ENCODE data around the gene DOK7.

DOK7 gene

GRCh38 chr4:3499710-3500109 lies 36.6 kb downstream of the DOK7 start:
- H3K4me1 ChIP-seq (ENCODE audit: control insufficient read depth, insufficient read depth, low read length, unreplicated experiment): no peaks in the 10 kb centered on the region
- H2AFZ ChIP-seq (ENCODE audit: low read length, unreplicated experiment): no peak overlapping the region
- no peaks in the 10 kb centered on the region for H3K79me2 ChIP-seq (ENCODE audit: control insufficient read depth, insufficient read depth, low read length, unreplicated experiment)
- no peaks in the 10 kb centered on the region for H3K27me3 ChIP-seq (ENCODE audit: insufficient read depth, low read length)
- H3K27ac ChIP-seq (ENCODE audit: low read depth, low read length): no peak overlapping the region
- H3K4me3 ChIP-seq (ENCODE audit: low read depth, low read length): no peak overlapping the region
- H3K36me3 ChIP-seq (ENCODE audit: insufficient read depth, low read length): no peaks in the 10 kb centered on the region

DNA sequence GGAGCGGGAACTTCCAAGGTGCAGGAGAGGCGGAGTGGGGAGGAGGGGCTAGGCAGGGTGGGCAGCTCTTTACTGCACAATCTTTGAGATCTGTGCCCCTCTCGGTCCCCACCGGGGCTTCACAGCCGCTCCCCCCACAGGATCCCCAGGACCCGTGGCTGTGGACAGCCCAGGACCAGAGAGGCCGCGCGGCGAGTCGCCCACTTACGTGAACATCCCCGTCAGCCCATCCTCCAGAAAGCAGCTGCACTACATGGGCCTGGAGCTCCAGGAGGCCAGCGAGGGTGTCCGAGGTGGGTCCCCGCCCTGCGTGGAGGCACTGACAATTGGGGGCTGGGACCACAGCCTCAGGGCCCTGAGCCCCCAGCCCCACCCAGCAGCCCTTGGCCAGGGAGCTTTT lies 37.0 kb downstream of the DOK7 start:
- H3K27ac ChIP-seq (ENCODE audit: low read depth, low read length): no peak overlapping the region

DNA sequence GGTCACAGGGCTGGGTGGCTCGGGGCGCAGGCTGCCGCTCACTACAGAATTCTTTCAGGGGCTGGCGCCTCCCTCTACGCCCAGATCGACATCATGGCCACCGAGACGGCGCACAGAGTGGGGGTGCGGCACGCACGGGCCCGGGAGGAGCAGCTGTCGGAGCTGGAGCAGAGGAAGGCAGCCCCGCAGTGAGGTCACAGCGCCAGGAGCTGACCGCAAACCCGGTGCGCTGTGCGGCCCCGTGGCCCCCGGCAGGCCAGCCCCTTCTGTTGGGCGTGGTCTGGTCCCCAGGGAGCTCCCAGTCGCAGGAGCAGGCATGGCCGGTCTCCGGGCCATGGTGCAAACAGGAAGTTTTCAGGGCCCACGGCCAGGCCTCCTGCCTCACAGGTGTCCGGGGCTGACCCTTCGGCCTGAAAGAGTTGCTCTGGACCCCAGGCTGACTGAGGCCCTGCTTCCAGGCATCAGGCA lies 37.6 kb downstream of the DOK7 start:
- H2AFZ ChIP-seq (ENCODE audit: low read length, unreplicated experiment): no peak overlapping the region
- H3K27ac ChIP-seq (ENCODE audit: low read depth, low read length): no peak overlapping the region
- H3K4me1 ChIP-seq (ENCODE audit: control insufficient read depth, insufficient read depth, low read length, unreplicated experiment): no peaks in the 10 kb centered on the region
- no peak overlapping the region for H3K4me3 ChIP-seq (ENCODE audit: low read depth, low read length)
- H3K79me2 ChIP-seq (ENCODE audit: control insufficient read depth, insufficient read depth, low read length, unreplicated experiment): no peaks in the 10 kb centered on the region
- no peaks in the 10 kb centered on the region for H3K36me3 ChIP-seq (ENCODE audit: insufficient read depth, low read length)
- no peaks in the 10 kb centered on the region for H3K27me3 ChIP-seq (ENCODE audit: insufficient read depth, low read length)

More for the DNA sequence above, 37.0 kb downstream of the DOK7 start:
- Histone ChIP-seq H3K27me3 (ENCODE audit: insufficient read depth, low read length) (no peaks in the 10 kb centered on the region), H3K79me2 (ENCODE audit: control insufficient read depth, insufficient read depth, low read length, unreplicated experiment) (no peaks in the 10 kb centered on the region), H3K4me3 (ENCODE audit: low read depth, low read length) (no peak overlapping the region), H3K4me1 (ENCODE audit: control insufficient read depth, insufficient read depth, low read length, unreplicated experiment) (no peaks in the 10 kb centered on the region), H2AFZ (ENCODE audit: low read length, unreplicated experiment) (no peak overlapping the region), H3K36me3 (ENCODE audit: insufficient read depth, low read length) (no peaks in the 10 kb centered on the region)

DNA sequence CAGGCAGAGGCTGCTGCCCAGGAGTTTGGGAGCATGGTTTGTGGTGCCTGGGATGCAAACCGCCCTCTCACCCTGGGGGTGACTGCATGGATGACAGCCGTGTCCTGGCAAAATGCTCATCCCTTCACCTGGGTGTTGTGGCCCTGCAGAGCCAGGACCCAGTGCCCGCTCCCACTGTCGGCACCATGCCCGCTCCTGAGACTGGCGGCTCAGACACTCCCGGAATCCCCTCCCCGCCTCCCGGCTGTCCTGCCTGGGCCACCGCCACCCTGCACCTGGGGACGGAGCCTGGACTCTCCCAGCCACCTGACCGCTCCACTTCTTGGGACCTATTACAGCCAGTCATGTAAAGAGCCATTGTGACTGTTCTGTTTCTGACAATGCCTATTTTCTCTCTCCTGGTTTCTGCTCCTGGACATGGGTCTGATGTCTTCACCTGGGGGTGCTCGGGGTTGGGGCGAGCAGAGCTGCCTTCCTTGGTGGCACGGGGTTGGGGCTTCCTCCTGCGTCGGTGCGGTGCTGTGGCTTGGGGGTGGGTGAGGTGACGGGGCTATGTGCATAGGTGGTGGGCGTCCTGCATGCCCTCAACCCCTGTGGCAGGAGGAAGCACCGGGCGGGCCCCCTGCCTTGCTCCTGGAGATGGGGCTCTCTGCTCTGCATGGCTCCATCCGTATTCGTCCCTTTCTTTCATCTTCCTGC lies 38.2 kb downstream of the DOK7 start:
- Histone ChIP-seq H3K36me3 (ENCODE audit: insufficient read depth, low read length) (no peaks in the 10 kb centered on the region), H3K4me1 (ENCODE audit: control insufficient read depth, insufficient read depth, low read length, unreplicated experiment) (no peaks in the 10 kb centered on the region), H3K79me2 (ENCODE audit: control insufficient read depth, insufficient read depth, low read length, unreplicated experiment) (no peaks in the 10 kb centered on the region), H3K4me3 (ENCODE audit: low read depth, low read length) (no peak overlapping the region), H3K27ac (ENCODE audit: low read depth, low read length) (no peak overlapping the region), H2AFZ (ENCODE audit: low read length, unreplicated experiment) (no peak overlapping the region), H3K27me3 (ENCODE audit: insufficient read depth, low read length) (no peaks in the 10 kb centered on the region)

- no peaks in the 10 kb centered on the region for H3K27me3 ChIP-seq (ENCODE audit: insufficient read depth, low read length)
These were observed 38.8 kb downstream of the DOK7 start for GRCh38 chr4:3501825-3502425.

GRCh38 chr4:3502941-3503936 lies 40.1 kb downstream of the DOK7 start:
- no peaks in the 10 kb centered on the region for H3K4me1 ChIP-seq (ENCODE audit: control insufficient read depth, insufficient read depth, low read length, unreplicated experiment)
- H3K36me3 ChIP-seq (ENCODE audit: insufficient read depth, low read length): 0 out of 2 replicates have a peak, but pooled peaks cover under 1% of the 10 kb centered on the region

More at GRCh38 chr4:3501825-3502425, 38.8 kb downstream of the DOK7 start:
- Histone ChIP-seq H3K36me3 (ENCODE audit: insufficient read depth, low read length) (no peaks in the 10 kb centered on the region), H2AFZ (ENCODE audit: low read length, unreplicated experiment) (no peak overlapping the region), H3K79me2 (ENCODE audit: control insufficient read depth, insufficient read depth, low read length, unreplicated experiment) (no peaks in the 10 kb centered on the region), H3K27ac (ENCODE audit: low read depth, low read length) (no peak overlapping the region), H3K4me1 (ENCODE audit: control insufficient read depth, insufficient read depth, low read length, unreplicated experiment) (no peaks in the 10 kb centered on the region), H3K4me3 (ENCODE audit: low read depth, low read length) (no peak overlapping the region)

DNA sequence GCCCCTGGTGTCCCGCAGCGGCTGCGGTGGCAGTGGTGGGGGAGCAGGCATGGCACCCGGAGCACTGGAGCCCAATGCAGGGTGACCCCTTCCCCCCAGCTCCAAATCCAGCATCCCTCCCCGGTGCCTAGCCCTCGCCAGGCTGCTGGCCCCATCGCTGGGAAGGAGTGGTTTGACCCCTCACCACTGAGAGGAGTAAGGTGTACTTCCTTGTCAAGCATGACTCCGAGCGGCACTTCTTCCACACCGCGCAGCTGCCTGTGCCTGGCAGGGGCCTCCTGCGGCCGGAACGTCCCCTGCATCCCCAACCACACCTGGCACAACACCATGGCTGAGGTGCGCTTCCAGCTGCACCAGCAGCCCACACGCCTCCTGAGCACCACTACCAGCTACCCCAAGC lies 42.1 kb downstream of the DOK7 start:
- H3K4me3 ChIP-seq (ENCODE audit: low read depth, low read length): no peak overlapping the region
- H3K36me3 ChIP-seq (ENCODE audit: insufficient read depth, low read length): peaks cover 7% of the 10 kb centered on the region; the same call in 1 of the 2 replicates
- no peak overlapping the region for H2AFZ ChIP-seq (ENCODE audit: low read length, unreplicated experiment)

More at GRCh38 chr4:3502941-3503936, 40.1 kb downstream of the DOK7 start:
- Histone ChIP-seq H3K4me3 (ENCODE audit: low read depth, low read length) (no peak overlapping the region), H3K27me3 (ENCODE audit: insufficient read depth, low read length) (no peaks in the 10 kb centered on the region), H3K27ac (ENCODE audit: low read depth, low read length) (no peak overlapping the region), H2AFZ (ENCODE audit: low read length, unreplicated experiment) (no peak overlapping the region), H3K79me2 (ENCODE audit: control insufficient read depth, insufficient read depth, low read length, unreplicated experiment) (no peaks in the 10 kb centered on the region)

GRCh38 chr4:3508542-3508941 lies 45.4 kb downstream of the DOK7 start:
- peaks cover 16% of the 10 kb centered on the region; the same call in 1 of the 2 replicates for H3K36me3 ChIP-seq (ENCODE audit: insufficient read depth, low read length)
- no peaks in the 10 kb centered on the region for H3K4me1 ChIP-seq (ENCODE audit: control insufficient read depth, insufficient read depth, low read length, unreplicated experiment)
- H3K4me3 ChIP-seq (ENCODE audit: low read depth, low read length): no peak overlapping the region
- H2AFZ ChIP-seq (ENCODE audit: low read length, unreplicated experiment): no peak overlapping the region
- no peak overlapping the region for H3K27ac ChIP-seq (ENCODE audit: low read depth, low read length)
- no peaks in the 10 kb centered on the region for H3K79me2 ChIP-seq (ENCODE audit: control insufficient read depth, insufficient read depth, low read length, unreplicated experiment)
- no peaks in the 10 kb centered on the region for H3K27me3 ChIP-seq (ENCODE audit: insufficient read depth, low read length)

More for the DNA sequence above, 42.1 kb downstream of the DOK7 start:
- no peaks in the 10 kb centered on the region for H3K27me3 ChIP-seq (ENCODE audit: insufficient read depth, low read length)
- H3K4me1 ChIP-seq (ENCODE audit: control insufficient read depth, insufficient read depth, low read length, unreplicated experiment): no peaks in the 10 kb centered on the region
- no peaks in the 10 kb centered on the region for H3K79me2 ChIP-seq (ENCODE audit: control insufficient read depth, insufficient read depth, low read length, unreplicated experiment)
- H3K27ac ChIP-seq (ENCODE audit: low read depth, low read length): no peak overlapping the region

GRCh38 chr4:3510481-3510880 lies 47.4 kb downstream of the DOK7 start:
- no peak overlapping the region for H3K4me3 ChIP-seq (ENCODE audit: low read depth, low read length)
- H3K36me3 ChIP-seq (ENCODE audit: insufficient read depth, low read length): peaks cover 16% of the 10 kb centered on the region; the same call in 1 of the 2 replicates
- H3K27ac ChIP-seq (ENCODE audit: low read depth, low read length): no peak overlapping the region
- no peaks in the 10 kb centered on the region for H3K79me2 ChIP-seq (ENCODE audit: control insufficient read depth, insufficient read depth, low read length, unreplicated experiment)
- no peaks in the 10 kb centered on the region for H3K4me1 ChIP-seq (ENCODE audit: control insufficient read depth, insufficient read depth, low read length, unreplicated experiment)
- no peak overlapping the region for H2AFZ ChIP-seq (ENCODE audit: low read length, unreplicated experiment)
- H3K27me3 ChIP-seq (ENCODE audit: insufficient read depth, low read length): no peaks in the 10 kb centered on the region

DNA sequence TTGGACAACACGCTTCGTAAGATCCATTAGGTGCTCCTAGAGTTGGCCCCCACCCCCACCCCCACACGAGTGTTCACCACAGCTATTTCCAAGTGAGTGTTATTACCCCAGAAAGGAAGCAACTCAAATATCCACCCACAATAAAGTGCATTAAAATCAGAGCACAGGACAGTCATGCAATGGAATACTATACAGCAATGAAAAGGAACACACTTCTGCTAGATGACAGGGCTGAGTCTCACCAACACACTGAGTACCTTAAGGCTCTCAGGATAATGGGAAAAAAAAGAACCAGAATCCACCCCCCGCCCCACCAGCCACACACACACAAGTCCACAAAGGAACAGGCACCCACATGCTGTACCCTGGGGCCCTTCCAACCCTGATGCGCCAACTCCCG lies 48.1 kb downstream of the DOK7 start:
- Histone ChIP-seq H3K4me1 (ENCODE audit: control insufficient read depth, insufficient read depth, low read length, unreplicated experiment) (no peaks in the 10 kb centered on the region), H3K79me2 (ENCODE audit: control insufficient read depth, insufficient read depth, low read length, unreplicated experiment) (no peaks in the 10 kb centered on the region), H3K27ac (ENCODE audit: low read depth, low read length) (no peak overlapping the region), H2AFZ (ENCODE audit: low read length, unreplicated experiment) (no peak overlapping the region), H3K4me3 (ENCODE audit: low read depth, low read length) (no peak overlapping the region), H3K36me3 (ENCODE audit: insufficient read depth, low read length) (peaks cover 16% of the 10 kb centered on the region; the same call in 1 of the 2 replicates), H3K27me3 (ENCODE audit: insufficient read depth, low read length) (no peaks in the 10 kb centered on the region)

Data from ACC112 (cell line).